ENCODE results near the gene PDE4B.

PDE4B gene

DNA sequence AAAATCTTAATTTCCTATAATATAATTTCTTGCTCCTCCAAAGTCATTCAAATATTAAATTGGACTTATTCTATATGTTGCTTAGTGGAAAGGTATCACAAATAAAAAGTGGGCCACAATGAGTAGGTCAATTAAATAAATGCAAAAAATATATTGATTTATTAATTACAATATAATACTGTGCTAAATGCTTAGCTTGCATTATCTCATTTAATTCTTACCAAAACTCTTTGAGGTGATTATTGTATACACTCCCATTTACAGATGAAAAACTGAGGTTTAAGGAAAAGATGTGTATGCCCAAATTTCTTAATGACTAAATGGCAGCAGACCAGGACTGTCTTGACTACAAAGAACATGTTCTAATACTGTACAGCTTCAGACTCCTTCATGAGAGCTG, 415.9 kb downstream of the PDE4B start:
- no peak for DNase-seq

DNA sequence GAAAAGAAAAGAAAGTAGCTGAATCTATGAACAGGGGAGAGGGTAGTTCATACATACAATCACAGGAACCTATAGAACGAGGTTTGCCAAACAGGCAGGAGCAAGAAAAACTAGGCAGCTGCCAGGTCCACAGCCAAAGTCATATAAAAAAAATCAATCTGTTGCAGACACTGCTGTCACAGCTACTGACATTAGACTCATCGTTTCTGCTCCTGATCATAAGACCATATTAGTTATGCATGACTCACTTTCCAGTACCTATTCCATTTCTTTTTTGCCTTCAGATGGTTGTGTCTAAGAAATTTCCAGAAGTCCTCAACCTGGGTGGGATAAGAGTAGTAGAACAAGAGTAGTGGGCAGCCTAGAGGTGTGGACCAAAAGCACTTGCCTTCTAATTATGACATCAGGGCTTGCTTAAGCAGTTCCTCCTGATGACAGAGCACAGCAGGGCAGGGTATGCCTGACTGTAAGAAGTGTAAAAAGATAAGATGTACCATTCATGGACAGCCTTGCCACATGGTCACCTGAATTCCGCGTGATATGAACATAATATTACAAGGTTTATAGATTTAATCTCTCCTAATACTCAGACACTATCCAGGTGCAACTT, 418.0 kb downstream of the PDE4B start:
- DNase-seq = no peak

DNA sequence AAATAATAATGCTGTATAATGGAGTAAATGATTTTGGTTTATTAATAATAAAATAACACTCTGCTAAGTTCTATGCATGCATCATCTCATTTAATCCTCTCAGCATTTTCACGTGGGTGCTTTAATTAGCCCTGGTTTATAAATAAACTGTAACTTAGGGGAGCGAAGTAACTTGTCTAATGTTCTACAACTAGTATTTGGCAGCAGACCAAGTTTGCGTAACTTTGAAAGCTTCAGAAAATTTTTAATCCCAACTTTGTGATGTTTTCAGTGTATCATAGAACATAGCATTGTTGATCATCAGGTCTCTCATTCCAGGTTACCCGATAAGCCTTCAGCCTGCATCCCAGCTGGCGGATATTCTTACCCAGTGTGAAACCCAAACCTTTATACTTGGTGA, 418.8 kb downstream of the PDE4B start:
- DNase-seq = no peak

DNA sequence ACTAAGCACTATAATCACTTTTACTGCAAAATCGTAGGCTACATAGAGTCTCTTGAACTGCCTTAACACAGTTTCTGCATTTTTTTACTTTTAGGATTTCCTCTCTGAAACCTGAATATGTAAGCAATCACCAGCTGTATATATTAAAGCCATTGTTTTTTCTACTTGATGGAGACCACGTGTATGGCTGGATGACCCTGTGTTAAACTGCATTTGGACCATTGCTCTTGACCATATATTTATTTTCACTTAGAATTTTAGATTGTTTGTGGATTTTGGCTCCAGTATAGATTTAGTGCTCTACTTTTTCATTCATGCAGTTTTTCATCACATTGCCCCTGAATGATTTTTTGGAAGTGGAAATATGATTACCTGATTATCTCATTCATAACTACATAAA, 420.8 kb downstream of the PDE4B start:
- DNase-seq = no peak

DNA sequence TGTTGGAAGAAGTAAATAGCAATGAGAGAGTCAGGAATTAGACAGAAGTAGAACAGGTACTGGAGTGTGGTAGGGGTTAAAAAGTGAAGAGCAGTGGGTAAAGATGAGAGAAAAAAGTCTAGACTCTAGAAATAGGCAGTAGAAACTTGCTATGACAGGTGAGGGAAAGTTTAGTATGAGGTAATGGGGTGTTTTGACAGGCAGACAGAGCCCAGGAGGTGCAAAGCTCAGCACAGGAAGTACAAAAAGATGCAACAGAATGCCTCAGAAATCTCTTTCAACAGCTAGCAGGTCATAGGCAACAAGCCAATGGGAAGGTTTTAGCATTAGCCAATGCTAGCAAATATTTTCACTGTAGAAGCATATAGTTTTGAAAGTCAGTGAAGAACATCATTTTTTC, 422.2 kb downstream of the PDE4B start:
- DNase-seq = no peak

DNA sequence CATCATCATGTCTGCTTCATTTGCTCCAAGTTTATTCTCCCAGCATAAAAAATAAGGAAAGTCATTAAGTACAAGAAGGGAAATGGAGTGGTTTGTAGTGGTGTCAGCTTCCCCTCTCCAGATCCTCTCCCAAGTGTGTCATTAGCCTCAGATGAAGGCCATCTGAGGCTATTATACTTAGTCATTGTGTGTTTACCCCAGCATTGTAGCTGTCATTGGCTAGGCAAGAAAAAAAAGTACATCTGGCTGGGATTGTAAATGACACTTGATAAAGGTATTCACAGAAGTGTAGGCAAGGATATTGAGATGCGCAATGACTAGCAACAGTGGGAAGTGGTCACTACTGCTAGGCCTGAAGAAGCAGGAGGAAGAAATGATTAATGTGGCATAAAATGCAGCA, 424.3 kb downstream of the PDE4B start:
- peak; percentile 51 for DNase-seq

DNA sequence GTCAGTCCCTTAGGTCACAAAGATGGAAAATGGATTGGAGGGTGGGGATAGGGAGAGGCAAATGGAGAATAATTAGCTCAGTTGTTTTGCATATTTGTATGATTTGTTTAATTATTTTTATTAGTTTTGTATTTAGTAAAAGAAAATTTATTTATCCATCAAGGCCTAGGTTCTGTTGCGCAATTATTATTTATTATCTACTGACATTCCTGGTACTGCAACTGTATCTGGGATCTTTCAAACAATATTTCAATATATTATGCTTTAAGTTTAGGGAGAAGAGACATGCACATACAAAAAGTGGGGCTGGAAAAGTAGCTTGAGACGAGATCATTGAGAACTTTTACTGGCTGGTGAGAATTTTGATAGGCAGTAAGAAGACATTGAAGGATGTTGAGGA, 424.9 kb downstream of the PDE4B start:
- DNase-seq = no peak

DNA sequence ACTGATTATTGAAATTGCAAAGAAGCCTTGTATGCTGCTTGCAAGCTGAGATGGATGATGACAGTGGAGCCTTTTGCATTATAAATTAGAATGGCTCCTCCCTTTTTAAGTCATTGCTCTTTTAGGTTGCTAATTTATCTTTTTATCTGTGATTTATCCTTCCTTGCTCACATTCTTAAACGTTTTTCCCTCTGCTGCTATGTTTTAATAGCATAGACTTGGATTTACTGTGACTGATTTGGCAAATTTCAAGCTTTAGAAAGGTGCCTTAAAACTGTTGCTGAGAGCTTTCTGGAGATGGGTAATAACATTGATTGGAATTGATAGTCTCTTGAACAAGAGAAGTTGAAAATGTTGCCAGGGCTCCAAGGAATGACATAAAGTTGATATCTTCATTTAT, 427.8 kb downstream of the PDE4B start:
- no peak for DNase-seq

DNA sequence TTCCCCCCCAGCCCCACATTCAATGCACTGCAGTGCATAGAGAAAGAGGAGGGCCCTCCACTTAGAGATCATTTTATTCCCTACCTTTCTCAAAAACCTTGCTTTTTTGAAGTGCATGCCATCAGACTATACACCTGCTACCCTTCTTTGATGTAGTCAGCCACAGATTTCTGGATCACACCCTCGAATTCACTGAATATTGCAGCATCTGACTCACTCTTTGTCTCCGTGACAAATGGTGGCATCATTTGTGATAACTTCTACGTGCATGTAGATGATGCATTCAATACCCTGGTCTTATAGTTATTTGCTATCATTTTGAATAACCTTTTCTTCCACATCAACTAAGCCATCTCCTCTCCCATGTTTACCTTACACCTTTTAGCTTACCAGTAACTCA, 431.0 kb downstream of the PDE4B start:
- no peak for DNase-seq

DNA sequence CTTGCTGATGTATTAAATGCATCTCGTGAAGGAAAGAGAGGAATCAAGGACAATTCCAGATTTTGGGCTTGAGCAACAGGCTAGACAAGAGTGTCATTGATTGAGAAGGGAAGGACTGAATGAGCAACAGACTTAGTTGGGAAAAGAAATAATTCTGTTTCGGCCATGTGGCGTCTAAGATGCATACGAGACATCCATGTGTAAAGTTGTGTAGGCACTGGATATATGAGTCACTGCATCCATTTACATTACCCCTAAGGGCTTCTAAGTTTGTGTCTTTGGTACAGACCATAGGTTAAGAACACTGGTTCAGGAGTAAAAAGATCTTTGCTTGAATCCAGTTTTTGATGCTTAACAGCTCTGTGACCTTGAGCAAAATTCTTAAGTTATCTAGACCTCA, 434.3 kb downstream of the PDE4B start:
- DNase-seq = no peak

DNA sequence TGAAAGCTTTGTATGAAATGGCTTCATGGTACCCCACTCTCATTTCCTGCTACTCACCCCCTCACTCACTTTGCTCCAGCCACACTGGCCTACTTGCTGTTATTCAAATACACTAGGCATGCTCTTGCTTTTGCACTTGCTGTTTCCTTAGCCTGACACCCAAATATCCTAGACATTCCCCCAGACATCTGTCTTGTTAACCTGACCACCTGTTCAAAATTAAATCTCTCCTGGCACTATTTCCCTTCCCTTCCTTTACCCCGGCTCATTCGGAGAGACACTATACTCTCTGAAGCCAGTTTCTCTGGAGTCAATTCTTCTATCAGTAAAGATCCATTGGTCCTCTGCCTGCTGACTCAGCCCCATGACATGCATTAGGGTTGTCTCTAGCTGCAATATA, 435.3 kb downstream of the PDE4B start:
- DNase-seq = no peak

DNA sequence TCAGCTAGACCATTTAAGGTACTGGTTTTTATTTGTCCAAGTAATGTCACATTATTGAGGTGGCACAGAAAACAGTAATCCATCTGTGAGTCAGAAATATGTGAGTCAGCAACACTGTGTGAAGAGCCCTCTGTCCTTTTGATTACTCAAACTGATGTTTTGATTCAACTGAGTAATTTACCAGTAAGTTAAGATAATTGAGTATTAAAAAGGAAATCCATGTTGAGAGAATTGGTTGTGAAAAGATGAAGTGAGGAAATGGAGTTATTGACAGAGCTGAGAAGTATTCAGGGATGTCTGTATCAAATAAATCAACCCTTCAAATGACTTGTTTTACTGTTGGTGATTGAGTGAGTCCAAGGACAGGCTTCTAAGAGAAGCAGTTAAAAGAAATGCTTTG, 438.5 kb downstream of the PDE4B start:
- DNase-seq = no peak

DNA sequence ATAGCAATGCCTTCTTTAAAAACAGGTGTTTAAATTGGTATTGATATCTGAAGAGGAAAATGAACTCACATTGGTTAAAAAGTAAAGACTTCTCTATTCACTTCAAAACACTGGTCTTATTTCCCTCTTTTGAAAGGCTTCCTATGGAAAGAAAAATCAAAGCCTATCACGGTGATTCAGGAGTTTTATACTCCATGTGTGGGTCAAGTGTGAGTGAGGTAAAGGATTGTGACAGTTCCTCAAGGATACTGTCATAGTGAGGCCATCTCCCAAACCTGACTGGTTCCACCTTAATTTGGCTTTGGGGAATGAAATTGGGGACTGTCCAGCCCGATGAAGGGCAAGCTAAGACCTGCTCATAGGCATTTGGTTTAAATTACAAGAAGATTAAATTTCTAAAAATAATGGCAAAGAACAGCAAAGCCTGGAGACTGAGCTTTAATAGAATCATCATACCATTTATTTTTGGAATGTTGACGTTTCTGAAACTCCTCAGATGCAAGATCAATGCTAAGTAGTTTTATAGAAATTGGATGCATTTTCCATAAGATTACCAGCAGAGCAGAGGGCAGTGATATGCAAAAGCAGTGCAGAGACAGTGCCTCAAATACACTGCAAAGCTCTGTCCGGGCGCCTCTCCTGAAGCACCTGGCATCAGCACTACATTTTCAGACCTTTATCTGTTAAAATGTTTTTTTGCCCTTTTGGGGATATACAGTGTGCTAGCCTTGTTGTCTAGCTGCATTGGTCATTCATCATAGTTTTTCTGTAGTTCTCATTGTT, 439.2 kb downstream of the PDE4B start:
- DNase-seq = no peak

DNA sequence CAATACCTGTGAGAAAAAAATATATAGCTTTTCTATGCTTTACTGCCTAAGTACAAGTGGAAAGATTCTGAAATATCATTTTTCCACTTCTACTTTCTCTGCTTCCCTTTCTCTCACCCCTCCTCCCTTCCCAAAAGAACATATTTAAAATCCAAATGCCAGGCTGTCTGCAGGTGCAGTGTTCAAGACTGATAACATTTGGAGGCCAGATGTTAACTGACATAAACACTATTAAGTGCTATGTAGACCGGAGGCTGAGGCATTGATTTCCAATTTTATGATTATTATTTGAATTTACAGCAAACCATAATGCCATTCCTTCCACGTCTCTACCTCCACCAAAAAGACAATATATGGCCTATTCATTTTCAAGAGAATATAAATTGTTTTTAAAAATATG, 444.3 kb downstream of the PDE4B start:
- DNase-seq = no peak

DNA sequence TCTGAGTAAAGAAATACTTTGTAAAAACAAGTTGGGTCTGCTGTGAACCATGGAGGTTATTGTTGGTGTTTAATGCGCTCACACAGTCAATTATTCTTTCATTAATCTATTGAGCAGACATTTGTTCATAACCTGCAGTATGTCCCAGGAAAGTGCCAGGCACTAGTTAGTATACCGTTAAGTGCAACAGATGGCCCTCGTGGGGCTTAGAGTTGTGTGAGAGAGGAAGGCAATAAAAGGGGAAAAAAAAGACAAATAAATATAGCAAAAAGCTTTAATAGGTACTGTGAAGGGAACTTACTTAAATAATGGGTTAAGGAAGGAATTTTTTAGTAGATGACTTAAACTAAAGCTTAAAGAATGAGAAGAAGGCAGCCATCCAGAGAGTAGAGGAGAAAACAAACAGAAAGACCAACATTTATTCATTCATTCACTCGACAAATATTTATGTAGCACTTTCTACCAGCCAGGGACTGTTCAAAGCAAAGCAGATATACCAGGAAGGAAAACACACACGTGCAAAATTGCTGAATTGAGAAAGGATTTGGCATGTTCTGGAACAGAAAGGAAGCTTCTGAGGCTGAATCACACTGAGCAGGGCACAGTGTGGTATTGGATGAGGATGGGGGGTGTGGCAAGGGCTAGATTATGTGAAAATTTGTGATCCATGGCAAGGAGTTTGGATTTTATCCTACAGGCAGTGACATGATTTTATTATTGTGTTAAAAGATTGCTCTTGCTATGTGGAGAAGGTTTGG, 445.2 kb downstream of the PDE4B start:
- DNase-seq = no peak

DNA sequence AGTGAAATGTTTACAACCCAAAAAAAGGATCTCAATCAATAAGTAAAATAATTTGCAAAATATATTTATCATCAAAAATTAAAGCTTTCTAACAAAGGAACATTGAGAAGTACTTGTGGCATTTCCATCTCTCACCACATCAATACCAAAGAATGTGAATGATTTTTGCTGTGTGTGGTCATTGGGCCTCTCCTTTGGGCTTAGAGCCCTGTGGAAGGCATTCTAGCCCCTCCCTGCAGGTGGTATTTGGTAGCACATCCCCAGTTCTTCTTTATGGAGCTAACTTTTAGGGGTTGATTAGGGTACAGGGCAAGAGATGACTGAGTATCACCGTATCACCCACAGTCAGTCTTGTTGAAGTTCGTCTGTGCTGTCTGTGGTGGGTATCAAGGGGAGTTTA, 447.1 kb downstream of the PDE4B start:
- DNase-seq = no peak

DNA sequence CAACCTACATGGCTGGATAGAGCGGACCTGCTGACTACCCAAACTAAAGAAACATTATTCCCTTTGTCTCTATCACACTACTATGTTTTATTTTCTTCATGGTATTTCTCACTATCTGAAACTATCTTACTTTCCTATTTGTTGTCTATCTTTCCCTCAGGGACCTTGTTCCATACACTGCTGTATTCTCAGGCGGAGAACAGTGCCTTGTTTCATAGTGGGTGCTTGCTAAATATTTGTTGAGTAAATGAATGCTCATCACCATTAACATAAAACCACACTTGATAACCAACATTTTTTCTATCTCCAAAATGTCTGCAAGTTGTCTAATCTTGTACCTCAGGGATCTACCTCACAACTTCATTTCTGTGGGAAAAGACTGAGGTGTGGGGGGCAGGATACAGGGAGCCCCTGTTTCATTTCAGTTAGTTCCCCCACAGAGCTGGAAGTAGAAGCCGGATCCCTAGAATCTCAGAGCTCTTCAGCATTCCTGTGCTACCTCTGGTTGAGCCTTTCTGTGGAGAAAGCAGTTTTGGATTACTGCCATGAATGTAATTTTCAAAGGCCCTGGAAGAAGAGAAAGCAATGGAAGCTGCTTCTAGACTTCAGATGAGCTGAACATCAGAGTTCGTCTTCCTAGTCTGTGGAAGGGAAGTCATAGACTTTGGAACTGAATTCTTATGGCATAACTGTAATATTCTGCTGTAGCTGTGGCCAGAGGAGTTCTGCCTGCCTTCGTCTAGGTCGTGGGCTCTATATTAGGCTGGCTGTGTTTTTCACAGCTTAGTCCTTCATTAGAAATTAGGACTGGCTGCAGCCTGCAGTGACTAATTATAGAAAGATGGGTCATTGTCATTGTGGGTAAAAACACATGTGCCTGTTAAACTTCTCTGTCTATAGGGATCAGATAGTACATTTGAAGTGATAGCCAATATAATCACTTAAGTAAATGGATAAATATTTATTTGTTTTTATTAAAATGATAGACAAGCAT, 448.1 kb downstream of the PDE4B start:
- DNase-seq = no peak

DNA sequence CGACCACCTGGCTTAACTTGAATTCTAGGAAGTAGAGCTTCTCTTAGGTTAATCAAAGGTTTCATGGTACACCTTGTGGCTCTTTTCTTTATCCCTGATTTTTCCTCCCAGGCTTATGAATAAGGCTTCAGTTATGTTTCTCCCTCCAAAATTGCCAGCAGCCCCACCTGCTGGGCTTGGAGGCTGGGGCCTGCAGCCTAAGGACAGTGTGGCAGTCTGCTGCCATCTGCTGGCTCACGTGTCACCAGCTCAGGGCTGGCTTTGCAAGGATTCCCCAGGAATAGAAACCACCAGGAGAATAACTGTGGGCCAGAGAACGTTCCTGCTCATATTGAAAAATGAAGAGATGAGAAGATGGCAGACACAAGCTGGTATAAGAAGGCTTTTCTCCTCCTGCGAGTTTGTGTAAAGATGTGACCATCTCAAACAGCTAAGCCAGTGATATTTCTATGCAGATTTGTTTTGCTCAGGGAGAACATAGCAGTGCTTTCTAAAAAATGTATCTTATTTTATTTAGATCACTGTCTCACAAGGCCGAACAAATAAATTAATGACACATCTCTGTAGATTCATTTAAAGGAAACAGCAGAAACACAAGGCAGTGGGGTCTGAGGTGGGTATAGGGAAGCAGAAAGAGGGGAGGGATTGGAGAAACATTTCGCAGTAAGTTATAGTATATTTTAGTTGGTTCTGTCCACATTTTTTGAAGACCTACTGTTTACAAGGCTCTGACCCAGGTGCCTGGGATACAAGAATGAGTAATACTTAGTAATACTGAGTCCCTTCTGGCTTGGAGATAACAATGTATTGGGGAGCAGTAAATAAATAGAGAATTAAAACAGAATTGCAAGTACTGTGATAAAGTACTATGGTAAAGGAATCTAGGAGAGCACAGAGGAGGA, 450.2 kb downstream of the PDE4B start:
- DNase-seq = peak; percentile 64

DNA sequence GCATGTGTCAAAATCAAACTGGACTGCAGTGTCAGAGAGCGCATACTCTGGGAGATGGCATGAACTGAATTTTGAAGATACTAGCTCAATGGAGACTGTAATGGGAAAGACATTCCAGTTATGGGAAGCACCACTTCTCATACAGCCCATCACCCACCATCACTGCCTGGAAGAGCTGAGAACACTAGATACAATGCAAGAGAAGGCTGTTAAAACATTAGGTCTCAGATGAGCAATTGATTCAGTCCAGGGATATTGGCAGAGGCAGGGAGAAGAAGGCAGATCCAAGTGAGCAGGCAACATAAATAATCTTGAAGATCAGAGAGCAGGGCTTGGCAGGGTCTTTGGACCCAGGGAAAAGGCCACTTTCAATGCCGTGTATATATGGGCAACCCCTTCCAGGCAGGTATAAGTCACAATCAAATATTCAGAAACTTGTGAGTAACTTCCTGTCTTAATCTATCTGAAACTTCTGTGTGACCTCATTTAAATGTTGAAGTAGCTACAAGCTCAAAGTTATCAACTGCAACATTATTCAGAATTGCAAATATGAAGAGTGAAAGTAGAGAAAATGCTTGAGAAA, 450.9 kb downstream of the PDE4B start:
- DNase-seq = no peak

DNA sequence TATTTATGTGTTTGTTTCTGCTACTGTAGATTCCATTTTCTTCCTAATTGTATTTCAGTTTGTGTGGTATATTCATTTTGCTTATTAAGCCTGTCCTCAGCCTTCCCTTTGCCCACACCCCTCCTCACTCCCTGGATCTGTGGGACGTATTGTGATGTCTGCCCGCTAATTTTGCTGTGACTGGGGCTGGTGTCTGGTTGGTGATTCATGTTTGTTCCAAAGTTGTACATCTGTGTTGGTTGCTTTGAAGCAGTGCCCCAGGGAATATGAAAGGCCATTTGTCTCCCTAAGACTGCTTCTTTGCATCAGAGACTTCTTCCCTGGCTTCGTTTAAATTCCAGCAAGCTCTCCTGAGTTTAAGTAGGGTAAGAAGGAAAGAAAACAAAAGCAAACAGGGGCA, 451.7 kb downstream of the PDE4B start:
- no peak for DNase-seq

DNA sequence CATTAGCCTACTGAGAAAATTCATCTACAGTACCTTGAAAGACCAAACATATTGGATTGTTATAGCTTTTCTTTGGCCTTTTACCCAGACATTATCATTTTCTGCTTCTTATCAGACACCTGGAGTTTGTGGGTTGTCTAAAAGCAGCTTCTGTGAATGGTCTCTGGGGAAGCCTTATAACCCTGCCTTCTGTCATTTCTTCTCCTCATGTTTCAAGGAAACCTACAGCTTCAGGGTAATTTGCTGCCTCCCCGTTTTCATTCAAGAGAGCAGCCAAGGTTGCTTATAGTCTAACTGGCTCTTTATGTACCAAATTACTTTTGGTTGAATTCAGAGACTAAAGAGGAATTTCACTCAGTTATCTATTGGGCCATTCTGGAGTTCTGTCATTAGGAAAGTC, 453.0 kb downstream of the PDE4B start:
- DNase-seq = no peak
